ENCODE data around the gene ENTPD2. TPM values are rescaled to one million over a fixed set of nuclear protein-coding genes. Genes with fewer than 3 reads are reported as not detected.

Gene ENTPD2
- total and polyA plus RNA-seq, 12 donors: 0.32 to 3.3 (median 1.6) TPM

- Histone ChIP-seq H3K36me3 (peaks cover 4 to 56% (median 20%) of the 10 kb centered on the region in 9 donors), H3K4me1 (peaks cover 19 to 48% (median 29%) of the 10 kb centered on the region in 9 donors), H3K27ac (peak overlapping the region in 2 of 10 donors; percentile 43 to 92), H3K27me3 (peaks cover 0 to 21% (median 0%) of the 10 kb centered on the region in 7 donors), H3K4me3 (no peak overlapping the region), H3K9me3 (no peaks in the 10 kb centered on the region)
- TF ChIP-seq, protein P1, sequence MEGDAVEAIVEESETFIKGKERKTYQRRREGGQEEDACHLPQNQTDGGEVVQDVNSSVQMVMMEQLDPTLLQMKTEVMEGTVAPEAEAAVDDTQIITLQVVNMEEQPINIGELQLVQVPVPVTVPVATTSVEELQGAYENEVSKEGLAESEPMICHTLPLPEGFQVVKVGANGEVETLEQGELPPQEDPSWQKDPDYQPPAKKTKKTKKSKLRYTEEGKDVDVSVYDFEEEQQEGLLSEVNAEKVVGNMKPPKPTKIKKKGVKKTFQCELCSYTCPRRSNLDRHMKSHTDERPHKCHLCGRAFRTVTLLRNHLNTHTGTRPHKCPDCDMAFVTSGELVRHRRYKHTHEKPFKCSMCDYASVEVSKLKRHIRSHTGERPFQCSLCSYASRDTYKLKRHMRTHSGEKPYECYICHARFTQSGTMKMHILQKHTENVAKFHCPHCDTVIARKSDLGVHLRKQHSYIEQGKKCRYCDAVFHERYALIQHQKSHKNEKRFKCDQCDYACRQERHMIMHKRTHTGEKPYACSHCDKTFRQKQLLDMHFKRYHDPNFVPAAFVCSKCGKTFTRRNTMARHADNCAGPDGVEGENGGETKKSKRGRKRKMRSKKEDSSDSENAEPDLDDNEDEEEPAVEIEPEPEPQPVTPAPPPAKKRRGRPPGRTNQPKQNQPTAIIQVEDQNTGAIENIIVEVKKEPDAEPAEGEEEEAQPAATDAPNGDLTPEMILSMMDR (IDR thresholded peaks at IDR 0.05): no peak
- ATAC-seq (no peak), DNase-seq (no peak)
- WGBS, 2 donors: 90% methylated on average over 23 of the region's 23 CpGs
- intact Hi-C loops (cut with DNase I): no loop called here
These were observed 13.3 kb downstream of the ENTPD2 start for GRCh38 chr9:137040568-137040967.

GRCh38 chr9:137039611-137040366 lies 14.1 kb downstream of the ENTPD2 start:
- H3K36me3 ChIP-seq: peaks cover 4 to 56% (median 20%) of the 10 kb centered on the region in 9 donors
- ATAC-seq: no peak
- intact Hi-C loops (cut with DNase I): loop anchor here in 4 of 10 donors (5.0 kb wide), 2 partner anchors 92 to 252 kb away; partner anchors contain the start of gene C8G (in 2 of the 4)
- no peak overlapping the region for H3K27ac ChIP-seq
- H3K4me3 ChIP-seq: no peak overlapping the region
- peaks cover 0 to 13% (median 0%) of the 10 kb centered on the region in 7 donors for H3K27me3 ChIP-seq
- DNase-seq: no peak
- peaks cover 18 to 49% (median 29%) of the 10 kb centered on the region in 9 donors for H3K4me1 ChIP-seq
- no peaks in the 10 kb centered on the region for H3K9me3 ChIP-seq
- TF ChIP-seq, protein P1 (IDR thresholded peaks at IDR 0.05): no peak
- 93% methylated on average over 32 of the region's 32 CpGs for WGBS, 2 donors

GRCh38 chr9:137038916-137039315 lies 14.9 kb downstream of the ENTPD2 start:
- 89 to 94% methylated on average over 9 of the region's 9 CpGs for WGBS, 2 donors
- no peak for DNase-seq
- Histone ChIP-seq H3K4me1 (peaks cover 13 to 45% (median 26%) of the 10 kb centered on the region in 9 donors), H3K9me3 (no peaks in the 10 kb centered on the region), H3K4me3 (no peak overlapping the region), H3K36me3 (peaks cover 4 to 56% (median 20%) of the 10 kb centered on the region in 9 donors), H3K27ac (no peak overlapping the region), H3K27me3 (peaks cover 0 to 5% (median 0%) of the 10 kb centered on the region in 7 donors)
- ATAC-seq: no peak
- TF ChIP-seq, protein P1 (IDR thresholded peaks at IDR 0.05): no peak
- intact Hi-C loops (cut with DNase I): loop anchor here in 4 of 10 donors (5.0 kb wide), 2 partner anchors 92 to 252 kb away; partner anchors contain the start of gene C8G (in 2 of the 4)

GRCh38 chr9:137037483-137037882 lies 16.4 kb downstream of the ENTPD2 start:
- no peak for ATAC-seq
- Histone ChIP-seq H3K27me3 (no peaks in the 10 kb centered on the region), H3K4me1 (peaks cover 7 to 34% (median 22%) of the 10 kb centered on the region in 9 donors), H3K27ac (no peak overlapping the region), H3K36me3 (peaks cover 4 to 52% (median 20%) of the 10 kb centered on the region in 9 donors), H3K4me3 (no peak overlapping the region), H3K9me3 (no peaks in the 10 kb centered on the region)
- no peak for DNase-seq
- intact Hi-C loops (cut with DNase I): loop anchor here in 4 of 10 donors (2.0 to 5.0 kb wide), 3 partner anchors 90 to 251 kb away; partner anchors contain the start of gene C8G (in 2 of the 4)
- TF ChIP-seq, protein P1 (IDR thresholded peaks at IDR 0.05): no peak
- WGBS, 2 donors: 87 to 91% methylated on average over 10 of the region's 10 CpGs
